Lung (tissue), 12 donors: ENCODE data around the gene KCTD11. TPM values are rescaled to one million over a fixed set of nuclear protein-coding genes. Genes with fewer than 3 reads are reported as not detected.

Experiments used
- ATAC-seq: fragments of 200-7000 bp; cut with Tn5 transposase; one replicate; pipeline ENCODE4 v1.9.1; 2020; ENCODE audit warnings: moderate number of reproducible peaks; ENCODE audit not compliant: insufficient read depth, low FRiP score
- DNase-seq, 3 donors: peaks; one replicate each; pipeline ENCODE4 v3.0.0-alpha.2; 2013 to 2017
- H3K27ac ChIP-seq, 2 donors: one replicate each; pipeline ENCODE4 v1.5.1; 2013; ENCODE audit warnings: mild to moderate bottlenecking in 2 of 2, moderate library complexity in 2 of 2, control low read depth in 1 of 2, inconsistent platforms in 1 of 2, low read depth in 1 of 2, low read length in 1 of 2
- H3K27me3 ChIP-seq, 3 donors: one replicate each; pipeline ENCODE4 v1.5.1; 2013; ENCODE audit warnings: low read length in 2 of 3; ENCODE audit not compliant: control insufficient read depth in 3 of 3, insufficient read depth in 3 of 3
- H3K36me3 ChIP-seq, 4 donors: one replicate each; pipeline ENCODE4 v1.5.1; 2013; ENCODE audit warnings: low read length in 4 of 4, mild to moderate bottlenecking in 1 of 4, moderate library complexity in 1 of 4; ENCODE audit not compliant: control insufficient read depth in 4 of 4, insufficient read depth in 4 of 4
- H3K4me1 ChIP-seq, 5 donors: one replicate each; pipeline ENCODE4 v1.5.1; 2013; ENCODE audit warnings: low read length in 5 of 5, mild to moderate bottlenecking in 2 of 5, moderate library complexity in 1 of 5; ENCODE audit not compliant: control insufficient read depth in 5 of 5, insufficient read depth in 5 of 5
- H3K4me3 ChIP-seq: one replicate; pipeline ENCODE4 v1.5.1; 2013; ENCODE audit warnings: mild to moderate bottlenecking, control low read depth, moderate library complexity
- H3K9ac ChIP-seq, 2 donors: one replicate each; pipeline ENCODE4 v1.5.1; 2013; ENCODE audit warnings: low read length in 2 of 2, control low read depth in 1 of 2; ENCODE audit not compliant: insufficient read depth in 1 of 2
- H3K9me3 ChIP-seq, 4 donors: one replicate each; pipeline ENCODE4 v1.5.1; 2013; ENCODE audit warnings: low read length in 3 of 4, mild to moderate bottlenecking in 1 of 4, moderate library complexity in 1 of 4; ENCODE audit not compliant: control insufficient read depth in 4 of 4, insufficient read depth in 3 of 4
- WGBS, 2 donors: extraction: QIAGEN DNeasy Blood & Tissue Kit; methylation state at CpG; one replicate each; pipeline ENCODE4 v1.1.7; 2013; 5-methylcytosine and 5-hydroxymethylcytosine counted together
- polyA plus RNA-seq, 2 donors: library from polyadenylated mRNA; stranded (reverse); fragments of 200-250 nt; gene quantifications; one replicate each; pipeline ENCODE4 v1.2.1, GENCODE V29; 2013
- total RNA-seq, 2 donors: library from RNA; depleted of rRNA in 1 of 2; stranded (reverse); fragments of >200 nt in 1 of 2; gene quantifications; one replicate each; pipeline ENCODE4 v1.2.1, GENCODE V29; 2014 to 2021
- TF ChIP-seq, protein P1 (sequence below): IDR thresholded peaks from 2 replicates; pipeline ENCODE4 v1.5.1; 2012; ENCODE audit warnings: mild to moderate bottlenecking; ENCODE audit errors: control extremely low read depth, extremely low read depth
- donor health status: control.
- donor health status: control.
- donor health status: Bipolar disorder and iron deficiency.
- donor health status: healthy.
- donor health status: DM: yes; HTN: yes; CAD: no.

KCTD11 gene
- total and polyA plus RNA-seq, 4 donors = 5.9 to 14.9 (median 12.6) TPM

DNA sequence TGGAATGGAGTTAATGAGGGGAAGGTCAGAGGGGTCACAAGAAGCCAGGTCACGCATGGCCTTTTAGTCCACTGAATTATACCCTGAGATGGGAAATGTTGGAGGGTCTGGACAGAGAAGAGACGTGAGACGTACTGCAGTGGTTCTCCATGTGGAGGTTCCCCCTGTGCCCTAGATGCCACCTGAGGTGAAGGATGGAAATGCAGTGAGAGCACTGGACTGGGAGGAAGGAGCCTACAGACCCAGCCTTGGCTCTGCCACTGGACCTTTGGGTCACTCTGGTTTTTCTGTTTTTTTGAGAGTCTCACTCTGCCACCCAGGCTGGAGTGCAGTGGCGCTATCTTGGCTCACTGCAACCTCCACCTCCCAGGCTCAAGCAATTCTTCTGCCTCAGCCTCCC is 44.2 kb downstream of the KCTD11 start:
- H3K36me3 ChIP-seq = peaks cover 0 to 5% (median 3%) of the 10 kb centered on the region in 4 donors
- H3K4me3 ChIP-seq = no peak overlapping the region
- H3K27me3 ChIP-seq = no peaks in the 10 kb centered on the region
- WGBS, 2 donors = 90 to 91% methylated on average over 4 of the region's 4 CpGs
- H3K27ac ChIP-seq = no peak overlapping the region
- H3K9ac ChIP-seq = no peak overlapping the region
- TF ChIP-seq, protein P1, sequence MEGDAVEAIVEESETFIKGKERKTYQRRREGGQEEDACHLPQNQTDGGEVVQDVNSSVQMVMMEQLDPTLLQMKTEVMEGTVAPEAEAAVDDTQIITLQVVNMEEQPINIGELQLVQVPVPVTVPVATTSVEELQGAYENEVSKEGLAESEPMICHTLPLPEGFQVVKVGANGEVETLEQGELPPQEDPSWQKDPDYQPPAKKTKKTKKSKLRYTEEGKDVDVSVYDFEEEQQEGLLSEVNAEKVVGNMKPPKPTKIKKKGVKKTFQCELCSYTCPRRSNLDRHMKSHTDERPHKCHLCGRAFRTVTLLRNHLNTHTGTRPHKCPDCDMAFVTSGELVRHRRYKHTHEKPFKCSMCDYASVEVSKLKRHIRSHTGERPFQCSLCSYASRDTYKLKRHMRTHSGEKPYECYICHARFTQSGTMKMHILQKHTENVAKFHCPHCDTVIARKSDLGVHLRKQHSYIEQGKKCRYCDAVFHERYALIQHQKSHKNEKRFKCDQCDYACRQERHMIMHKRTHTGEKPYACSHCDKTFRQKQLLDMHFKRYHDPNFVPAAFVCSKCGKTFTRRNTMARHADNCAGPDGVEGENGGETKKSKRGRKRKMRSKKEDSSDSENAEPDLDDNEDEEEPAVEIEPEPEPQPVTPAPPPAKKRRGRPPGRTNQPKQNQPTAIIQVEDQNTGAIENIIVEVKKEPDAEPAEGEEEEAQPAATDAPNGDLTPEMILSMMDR = no peak
- peaks cover 0 to 13% (median 3%) of the 10 kb centered on the region in 5 donors for H3K4me1 ChIP-seq
- no peak for ATAC-seq
- no peaks in the 10 kb centered on the region for H3K9me3 ChIP-seq
- no peak for DNase-seq

DNA sequence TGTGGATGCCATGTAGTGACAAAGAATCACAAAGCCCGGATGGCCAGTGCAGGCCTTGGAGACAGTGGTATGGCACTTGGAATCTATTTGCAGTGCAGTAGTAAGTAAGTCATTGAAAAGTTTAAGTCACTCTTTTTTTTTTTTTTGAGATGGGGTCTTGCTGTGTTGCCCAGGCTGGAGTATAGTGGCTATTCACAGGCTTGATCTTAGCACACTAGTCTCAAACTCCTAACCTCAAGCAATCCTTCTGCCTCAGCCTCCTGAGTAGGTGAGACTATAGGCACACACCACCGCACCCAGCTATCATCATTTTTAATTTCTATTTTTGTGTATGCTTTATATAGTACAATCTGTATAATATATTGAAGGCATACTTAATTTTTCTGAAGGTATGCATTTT is 46.6 kb downstream of the KCTD11 start:
- DNase-seq (no peak), ATAC-seq (no peak)
- 86 to 96% methylated on average over 2 of the region's 2 CpGs for WGBS, 2 donors
- no peak overlapping the region for H3K27ac ChIP-seq
- no peaks in the 10 kb centered on the region for H3K27me3 ChIP-seq
- no peak overlapping the region for H3K4me3 ChIP-seq
- no peak overlapping the region for H3K9ac ChIP-seq
- peaks cover 0 to 15% (median 7%) of the 10 kb centered on the region in 5 donors for H3K4me1 ChIP-seq
- H3K36me3 ChIP-seq = no peaks in the 10 kb centered on the region
- TF ChIP-seq, protein P1 = no peak
- no peaks in the 10 kb centered on the region for H3K9me3 ChIP-seq

DNA sequence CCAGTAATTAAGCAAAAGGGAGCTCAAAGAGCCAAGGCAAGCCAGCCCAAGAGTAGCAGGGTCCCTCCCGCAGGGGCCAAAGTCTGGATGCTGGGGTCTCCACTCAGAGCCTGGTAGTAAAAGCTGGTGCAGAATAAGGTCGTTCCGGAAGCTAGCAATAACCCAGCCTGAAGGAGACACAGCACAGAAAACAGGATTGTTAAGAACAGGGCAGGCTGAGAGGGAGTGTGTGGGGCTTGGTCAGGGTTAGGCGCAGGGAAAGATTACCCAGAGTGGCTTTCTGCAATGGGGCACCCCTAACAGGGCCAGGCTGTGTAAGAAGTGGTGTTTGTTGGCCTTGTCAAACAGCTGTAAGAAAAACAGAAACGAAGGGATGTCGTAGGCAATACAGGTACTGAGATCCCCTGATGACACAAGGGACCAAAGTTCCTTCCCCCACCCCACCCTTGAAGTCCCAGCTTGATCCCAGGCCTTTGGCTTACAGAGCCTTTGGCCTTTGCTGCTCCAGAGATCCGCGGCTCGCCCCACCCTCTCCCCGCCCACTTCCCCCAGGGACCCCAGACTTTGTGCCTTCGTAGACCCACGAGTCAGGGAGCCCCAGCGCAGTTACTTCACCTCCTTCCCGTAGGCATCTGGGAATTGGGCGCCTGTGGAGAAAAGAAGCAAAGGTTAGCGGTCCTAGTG is 51.2 kb downstream of the KCTD11 start:
- Histone ChIP-seq H3K27ac (peak overlapping the region; percentile 87 to 88), H3K9ac (peak overlapping the region in 1 of 2 donors; percentile 90), H3K36me3 (no peaks in the 10 kb centered on the region), H3K9me3 (no peaks in the 10 kb centered on the region), H3K4me1 (peaks cover 0 to 13% (median 7%) of the 10 kb centered on the region in 5 donors), H3K27me3 (no peaks in the 10 kb centered on the region), H3K4me3 (peak overlapping the region; percentile 49)
- 14 to 16% methylated on average over 16 of the region's 16 CpGs for WGBS, 2 donors
- TF ChIP-seq, protein P1 = no peak
- no peak for ATAC-seq
- no peak for DNase-seq

DNA sequence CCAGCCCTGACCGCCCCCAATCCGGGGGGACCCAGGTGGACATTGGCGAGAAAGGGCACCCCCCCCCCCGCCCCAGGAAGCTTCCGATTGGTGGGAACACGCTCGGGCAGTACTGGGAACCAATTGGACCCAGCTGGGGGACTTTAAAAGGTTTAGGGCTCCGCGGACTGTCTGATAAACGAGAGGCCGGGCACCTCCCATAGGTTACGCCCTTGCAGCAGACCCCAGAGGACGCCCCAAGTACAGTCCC is 51.7 kb downstream of the KCTD11 start:
- Histone ChIP-seq H3K9me3 (no peaks in the 10 kb centered on the region), H3K27ac (peak overlapping the region; percentile 87 to 88), H3K4me1 (peaks cover 0 to 13% (median 7%) of the 10 kb centered on the region in 5 donors), H3K9ac (peak overlapping the region in 1 of 2 donors; percentile 38), H3K4me3 (peak overlapping the region; percentile 49), H3K27me3 (no peaks in the 10 kb centered on the region), H3K36me3 (no peaks in the 10 kb centered on the region)
- WGBS, 2 donors = 0% methylated on average over 11 to 13 of the region's 13 CpGs
- ATAC-seq (peak; percentile 28), DNase-seq (no peak)
- TF ChIP-seq, protein P1 = no peak
